OCI-M1 (cell line): ENCODE data around the gene NR1D1.

Experiments used
- DNase-seq: peaks from one replicate; lab custom pipeline; 2025; lab: John Stamatoyannopoulos, UW

NR1D1 gene

DNA sequence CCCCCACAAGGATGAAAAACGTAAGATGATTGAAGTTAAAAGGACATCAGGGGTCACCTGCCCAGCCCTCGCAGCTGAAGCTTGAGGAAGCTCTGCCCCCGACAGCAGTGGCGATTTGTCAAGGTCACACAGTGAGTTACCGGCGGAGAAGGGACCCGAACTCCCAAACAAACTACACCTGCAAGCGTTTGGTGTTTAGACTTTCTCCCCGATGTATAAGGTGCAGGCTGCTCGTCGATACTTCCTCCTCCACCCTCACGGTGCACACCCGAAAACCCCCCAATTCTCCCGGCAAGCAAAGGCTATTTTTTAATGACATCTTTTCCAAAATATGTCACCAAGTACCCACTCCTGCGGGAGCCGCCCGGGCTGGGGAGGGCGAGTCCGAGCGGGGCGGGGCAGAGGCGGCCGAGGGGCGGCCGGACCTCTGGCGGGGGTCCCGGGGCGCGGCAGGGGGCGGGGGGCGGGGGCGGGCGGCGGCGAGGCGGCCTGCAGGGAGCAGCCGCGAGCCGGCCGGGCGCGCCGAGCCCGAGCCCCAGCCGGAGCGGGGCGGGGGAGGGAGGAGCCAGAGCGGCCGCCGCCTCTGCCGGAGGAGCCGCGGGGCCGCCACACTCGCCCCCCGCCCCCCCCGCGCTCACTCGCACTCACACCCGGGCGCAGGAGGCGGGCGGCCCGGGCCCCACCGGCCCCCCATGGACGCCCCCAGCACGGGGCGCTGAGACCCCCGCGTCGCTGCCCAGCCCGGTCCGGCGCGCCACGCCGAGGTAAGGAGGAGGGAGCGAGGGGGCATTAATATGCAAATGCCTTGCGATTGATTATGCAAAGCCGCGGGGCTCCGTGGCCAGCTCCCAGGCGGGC is 37.8 kb downstream of the NR1D1 start, which contains the start of gene THRA:
Gene THRA, plus strand, starts transcription at position 637 of the 858 bp plus-strand sequence. CDS start 11,524 bp downstream, outside the sequence.
- DNase-seq, result peak; percentile 68

DNA sequence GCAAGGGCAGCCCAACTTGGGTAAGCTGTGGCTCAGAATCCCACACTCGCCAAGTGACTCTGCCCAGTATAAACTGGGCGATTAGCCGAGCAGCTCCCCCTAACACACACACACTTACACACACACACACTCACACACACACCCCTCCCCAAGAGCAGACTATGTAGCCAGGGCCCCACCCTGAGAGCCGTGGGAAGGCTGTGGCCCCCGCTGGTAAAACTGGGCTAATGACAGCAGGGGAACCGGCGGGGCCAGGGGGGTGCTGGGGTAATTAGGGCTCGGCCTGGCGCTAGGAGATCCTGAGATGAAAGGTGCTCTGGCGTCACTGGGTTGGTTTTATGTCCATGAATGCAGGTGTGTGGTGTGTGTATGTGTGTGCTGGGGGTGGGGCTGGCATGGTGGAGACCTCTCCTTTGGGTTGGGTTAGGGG is 38.8 kb downstream of the NR1D1 start:
- DNase-seq, result no peak

DNA sequence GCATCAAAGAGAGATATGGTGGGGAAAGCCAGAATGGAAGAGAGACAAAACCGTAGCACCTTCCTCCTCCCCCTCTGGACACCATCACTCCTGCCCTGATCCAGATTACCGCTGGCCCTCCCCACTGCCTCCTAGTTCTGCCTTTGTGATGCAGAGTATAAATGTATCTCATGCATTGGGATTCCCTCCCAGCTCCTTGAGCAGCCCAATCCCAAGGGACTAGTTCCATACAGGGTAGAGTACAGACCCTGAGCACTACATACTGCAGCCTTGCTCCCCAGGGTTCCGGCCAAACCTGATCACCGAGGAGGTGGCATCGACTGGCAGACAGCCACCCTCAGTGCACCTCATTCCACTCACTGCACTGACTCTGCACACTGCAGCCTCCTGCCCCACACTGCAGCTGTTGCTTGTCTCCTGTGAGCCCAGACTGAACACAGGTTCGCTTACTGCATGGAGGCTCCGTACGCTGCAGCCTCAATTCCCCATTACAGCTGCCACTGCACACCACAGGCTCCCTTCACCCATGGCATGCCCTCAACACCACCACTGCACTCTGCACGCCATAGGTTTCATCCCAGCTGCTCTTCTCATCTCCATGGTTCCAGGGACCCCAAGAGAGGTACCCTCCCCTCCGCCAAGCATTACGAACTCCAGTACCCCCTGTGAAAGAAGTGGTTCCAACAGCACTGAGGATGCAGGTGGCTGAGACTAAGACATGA is 39.3 kb downstream of the NR1D1 start:
- DNase-seq, result no peak

DNA sequence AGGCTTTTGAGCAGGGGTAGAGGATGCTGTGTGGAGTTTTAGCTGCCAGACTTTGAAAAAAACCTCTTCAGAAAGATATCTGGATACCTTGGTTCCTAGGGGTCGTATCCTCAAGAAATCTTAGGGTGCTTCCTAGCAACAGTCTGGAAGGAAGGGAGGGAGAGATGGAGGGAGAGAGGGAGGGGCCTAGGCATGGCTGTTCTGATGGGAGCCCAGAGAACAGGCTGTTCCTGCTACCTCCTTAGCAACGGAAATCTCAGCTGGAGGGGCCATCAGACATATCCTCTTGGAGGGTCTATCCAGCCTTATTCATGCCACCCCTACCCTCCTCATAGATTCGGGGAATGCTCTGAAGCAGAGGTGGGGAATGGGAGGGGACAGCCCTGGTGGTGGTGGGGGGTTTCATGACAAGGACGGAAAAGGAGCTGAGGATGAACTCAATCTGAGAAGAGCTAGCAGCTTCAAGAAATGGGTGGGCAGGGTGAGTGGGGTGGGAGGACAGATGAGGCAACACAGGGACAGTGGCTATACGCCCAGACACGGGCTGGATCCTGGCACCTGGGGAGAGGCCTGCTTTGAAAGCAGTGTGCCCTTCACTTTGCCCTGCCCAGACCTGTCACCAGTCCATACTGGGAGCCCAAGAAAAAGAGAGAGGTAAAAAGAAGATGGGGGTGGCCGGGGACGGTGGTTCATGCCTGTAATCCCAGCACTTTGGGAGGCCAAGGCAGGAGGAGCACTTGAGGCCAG is 40.5 kb downstream of the NR1D1 start:
- no peak for DNase-seq

DNA sequence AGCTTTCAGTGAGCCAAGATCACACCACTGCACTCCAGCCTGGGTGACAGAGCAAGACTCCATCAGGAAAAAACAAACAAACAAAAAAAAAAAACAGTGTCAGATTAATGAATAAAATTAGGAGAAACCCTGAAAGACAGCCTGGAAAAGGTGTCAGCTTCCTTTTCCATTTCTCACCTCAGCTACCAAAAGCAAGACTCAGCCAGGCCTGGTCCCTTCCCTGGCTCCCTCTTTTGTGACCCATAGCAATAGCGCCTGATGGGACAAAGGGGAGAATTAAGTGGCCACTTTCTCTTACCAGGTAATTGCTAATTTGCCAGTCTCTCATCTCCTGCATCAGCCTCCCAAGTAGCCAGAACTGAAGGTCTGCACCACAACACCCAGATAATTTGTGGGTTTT is 41.5 kb downstream of the NR1D1 start:
- no peak for DNase-seq

DNA sequence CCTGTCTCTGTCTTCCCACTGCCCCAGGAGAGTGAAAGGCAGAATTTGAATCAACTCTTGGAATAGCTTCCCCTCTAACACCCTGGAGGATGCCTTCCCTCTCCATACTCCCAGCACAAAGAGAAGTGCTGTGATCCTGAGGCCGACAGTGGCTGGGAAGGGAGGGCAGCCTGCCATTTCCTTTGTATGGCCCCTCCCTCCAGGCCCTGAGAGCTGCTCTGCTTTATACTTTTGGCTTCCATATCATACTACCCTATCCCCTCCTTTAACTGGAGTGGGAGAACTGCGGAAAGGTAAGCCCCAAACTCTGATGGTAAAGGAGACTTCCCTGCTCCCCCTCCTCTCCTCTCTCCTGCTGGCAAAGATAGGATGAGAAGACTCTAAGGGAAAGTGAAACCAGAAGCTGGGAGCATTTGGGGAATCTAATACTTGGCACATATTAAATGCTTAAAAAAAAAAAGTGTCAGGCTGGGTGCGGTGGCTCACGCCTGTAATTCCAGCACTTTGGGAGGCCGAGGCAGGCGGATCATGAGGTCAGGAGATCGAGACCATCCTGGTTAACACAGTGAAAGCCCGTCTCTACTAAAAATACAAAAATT is 42.1 kb downstream of the NR1D1 start:
- peak; percentile 65 for DNase-seq

DNA sequence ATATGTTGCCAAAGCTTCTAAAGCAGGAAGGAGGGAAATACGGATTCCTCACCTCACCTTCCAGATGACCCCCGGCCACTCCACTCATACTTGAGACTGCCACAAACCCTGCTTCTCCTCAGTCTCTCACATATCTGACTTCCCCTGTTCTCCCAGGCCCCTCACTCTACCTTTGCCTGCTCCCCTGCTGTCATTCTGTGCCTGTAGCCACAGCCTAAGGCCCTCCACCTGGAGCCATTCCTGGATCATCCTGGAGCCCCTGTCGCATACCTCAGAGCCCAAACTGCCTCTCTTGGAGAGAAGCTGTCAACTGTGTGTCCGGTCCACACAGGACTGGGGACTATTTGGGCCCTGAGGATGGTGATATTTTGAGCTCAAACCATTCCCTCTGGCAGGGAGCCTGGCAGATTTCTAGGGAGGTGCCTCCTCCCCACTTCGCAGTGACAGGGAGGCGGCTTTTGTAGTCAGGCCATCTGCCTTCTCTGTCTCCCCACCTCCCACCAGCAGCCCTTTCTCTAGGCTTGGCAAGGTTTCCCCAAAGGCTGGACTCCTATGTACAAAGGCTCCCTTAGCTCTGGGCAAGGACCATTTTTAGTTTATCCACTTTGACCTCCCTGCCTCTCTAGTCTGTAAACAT is 43.9 kb downstream of the NR1D1 start:
- no peak for DNase-seq
